ENCODE data around the gene MRC1.

MRC1 gene

GRCh38 chr10:17811146-17811865, 2.2 kb downstream of the MRC1 start:
- TF ChIP-seq FOXP2 (optimal IDR thresholded peaks at IDR 0.05; ENCODE audit: borderline replicate concordance, extremely low read depth, extremely low read length, insufficient read depth) (no peak), REST (IDR thresholded peaks at IDR 0.05; ENCODE audit: insufficient read depth in 1 of 2, low read depth in 2 of 2, low read length in 2 of 2) (no peak), POLR2AphosphoS5 (IDR thresholded peaks at IDR 0.05; ENCODE audit: low read depth, low read length) (no peak), TAF1 (IDR thresholded peaks at IDR 0.05; ENCODE audit: borderline replicate concordance, insufficient read depth, low read length) (no peak), SIN3A (IDR thresholded peaks at IDR 0.05; ENCODE audit: borderline replicate concordance, insufficient read depth, low read length) (no peak)

GRCh38 chr10:17814973-17815372, 5.8 kb downstream of the MRC1 start:
- no peak for TF ChIP-seq POLR2AphosphoS5 (IDR thresholded peaks at IDR 0.05; ENCODE audit: low read depth, low read length)
- TF ChIP-seq SIN3A (IDR thresholded peaks at IDR 0.05; ENCODE audit: borderline replicate concordance, insufficient read depth, low read length), result no peak
- no peak for TF ChIP-seq TAF1 (IDR thresholded peaks at IDR 0.05; ENCODE audit: borderline replicate concordance, insufficient read depth, low read length)
- TF ChIP-seq FOXP2 (optimal IDR thresholded peaks at IDR 0.05; ENCODE audit: borderline replicate concordance, extremely low read depth, extremely low read length, insufficient read depth), result no peak
- no peak for TF ChIP-seq REST (IDR thresholded peaks at IDR 0.05; ENCODE audit: insufficient read depth in 1 of 2, low read depth in 2 of 2, low read length in 2 of 2)

- TF ChIP-seq FOXP2 (optimal IDR thresholded peaks at IDR 0.05; ENCODE audit: borderline replicate concordance, extremely low read depth, extremely low read length, insufficient read depth) (no peak), POLR2AphosphoS5 (IDR thresholded peaks at IDR 0.05; ENCODE audit: low read depth, low read length) (no peak), REST (IDR thresholded peaks at IDR 0.05; ENCODE audit: insufficient read depth in 1 of 2, low read depth in 2 of 2, low read length in 2 of 2) (no peak), TAF1 (IDR thresholded peaks at IDR 0.05; ENCODE audit: borderline replicate concordance, insufficient read depth, low read length) (no peak), SIN3A (IDR thresholded peaks at IDR 0.05; ENCODE audit: borderline replicate concordance, insufficient read depth, low read length) (no peak)
These were observed 7.1 kb downstream of the MRC1 start for GRCh38 chr10:17816199-17816598.

GRCh38 chr10:17817316-17817715, 8.2 kb downstream of the MRC1 start:
- TF ChIP-seq REST (IDR thresholded peaks at IDR 0.05; ENCODE audit: insufficient read depth in 1 of 2, low read depth in 2 of 2, low read length in 2 of 2), result no peak
- no peak for TF ChIP-seq TAF1 (IDR thresholded peaks at IDR 0.05; ENCODE audit: borderline replicate concordance, insufficient read depth, low read length)
- no peak for TF ChIP-seq POLR2AphosphoS5 (IDR thresholded peaks at IDR 0.05; ENCODE audit: low read depth, low read length)
- no peak for TF ChIP-seq FOXP2 (optimal IDR thresholded peaks at IDR 0.05; ENCODE audit: borderline replicate concordance, extremely low read depth, extremely low read length, insufficient read depth)
- no peak for TF ChIP-seq SIN3A (IDR thresholded peaks at IDR 0.05; ENCODE audit: borderline replicate concordance, insufficient read depth, low read length)
